Measurements from ENCODE around the gene OPCML.

DNA sequence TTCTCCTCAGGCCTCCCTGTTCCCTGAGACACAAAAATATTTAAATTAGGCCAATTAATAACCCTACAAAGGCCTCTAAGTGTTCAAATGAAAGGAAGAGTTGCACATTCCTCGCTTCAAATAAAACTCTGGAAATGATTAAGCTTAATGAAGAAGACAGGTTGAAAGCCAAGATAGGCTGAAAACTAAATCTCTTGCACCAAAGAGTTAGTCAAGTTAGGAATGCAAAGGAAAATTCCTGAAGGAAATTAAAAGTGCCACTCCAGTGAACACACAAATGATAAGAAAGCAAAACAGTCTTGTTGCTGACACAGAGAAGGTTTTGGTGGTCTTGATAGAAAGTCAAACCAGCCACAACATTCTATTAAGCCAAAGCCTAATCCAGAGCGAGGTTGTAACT is 574.4 kb downstream of the OPCML start:
- TF ChIP-seq, protein P1, sequence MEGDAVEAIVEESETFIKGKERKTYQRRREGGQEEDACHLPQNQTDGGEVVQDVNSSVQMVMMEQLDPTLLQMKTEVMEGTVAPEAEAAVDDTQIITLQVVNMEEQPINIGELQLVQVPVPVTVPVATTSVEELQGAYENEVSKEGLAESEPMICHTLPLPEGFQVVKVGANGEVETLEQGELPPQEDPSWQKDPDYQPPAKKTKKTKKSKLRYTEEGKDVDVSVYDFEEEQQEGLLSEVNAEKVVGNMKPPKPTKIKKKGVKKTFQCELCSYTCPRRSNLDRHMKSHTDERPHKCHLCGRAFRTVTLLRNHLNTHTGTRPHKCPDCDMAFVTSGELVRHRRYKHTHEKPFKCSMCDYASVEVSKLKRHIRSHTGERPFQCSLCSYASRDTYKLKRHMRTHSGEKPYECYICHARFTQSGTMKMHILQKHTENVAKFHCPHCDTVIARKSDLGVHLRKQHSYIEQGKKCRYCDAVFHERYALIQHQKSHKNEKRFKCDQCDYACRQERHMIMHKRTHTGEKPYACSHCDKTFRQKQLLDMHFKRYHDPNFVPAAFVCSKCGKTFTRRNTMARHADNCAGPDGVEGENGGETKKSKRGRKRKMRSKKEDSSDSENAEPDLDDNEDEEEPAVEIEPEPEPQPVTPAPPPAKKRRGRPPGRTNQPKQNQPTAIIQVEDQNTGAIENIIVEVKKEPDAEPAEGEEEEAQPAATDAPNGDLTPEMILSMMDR (conservative IDR thresholded peaks at IDR 0.05): no peak
- no peak for TF ChIP-seq EZH2 (IDR thresholded peaks at IDR 0.05; ENCODE audit: low read depth)

Measured in PC-9 (cell line).